HCT116 (cell line): ENCODE measurements around the gene TASL.

Source experiments
- FOSL1 ChIP-seq: IDR thresholded peaks from 2 replicates; pipeline ENCODE4 v1.6.1; 2012; ENCODE audit warnings: low read depth
- TF ChIP-seq, protein P1 (sequence below), 3 experiments: fragments of 200-600 bp in 1 of 3; sonication (generic) in 1 of 3; IDR thresholded peaks in 2 of 3; conservative IDR thresholded peaks in 1 of 3; 2 replicates each; pipeline ENCODE4 v1.5.1; 2012 to 2017; ENCODE audit warnings: low read depth in 2 of 3, low read length in 2 of 3, antibody characterized with exemption in 1 of 3, borderline replicate concordance in 1 of 3, control low read depth in 1 of 3, mild to moderate bottlenecking in 1 of 3, mixed read lengths in 1 of 3, mixed run types in 1 of 3, moderate library complexity in 1 of 3; ENCODE audit not compliant: insufficient read depth in 1 of 3

DNA sequence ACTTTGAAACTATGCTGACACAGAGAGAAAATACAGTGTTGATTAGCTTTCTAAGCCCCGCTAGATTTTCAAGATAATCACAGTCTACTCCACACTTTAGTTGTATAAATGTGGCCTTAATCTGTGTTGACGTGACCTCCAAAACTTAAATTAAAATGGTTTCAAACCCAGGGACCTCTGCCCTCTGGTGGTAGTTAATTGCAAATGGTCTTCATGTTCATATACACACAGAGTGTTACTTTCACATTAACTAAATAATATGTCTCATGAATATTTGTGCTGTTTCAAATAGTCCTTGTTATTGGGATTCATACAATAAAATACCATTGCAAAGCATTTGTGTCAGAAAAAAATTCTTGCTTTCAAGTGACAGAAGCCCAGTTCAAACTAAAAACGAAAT, 64.3 kb downstream of the TASL start:
- TF ChIP-seq, protein P1, sequence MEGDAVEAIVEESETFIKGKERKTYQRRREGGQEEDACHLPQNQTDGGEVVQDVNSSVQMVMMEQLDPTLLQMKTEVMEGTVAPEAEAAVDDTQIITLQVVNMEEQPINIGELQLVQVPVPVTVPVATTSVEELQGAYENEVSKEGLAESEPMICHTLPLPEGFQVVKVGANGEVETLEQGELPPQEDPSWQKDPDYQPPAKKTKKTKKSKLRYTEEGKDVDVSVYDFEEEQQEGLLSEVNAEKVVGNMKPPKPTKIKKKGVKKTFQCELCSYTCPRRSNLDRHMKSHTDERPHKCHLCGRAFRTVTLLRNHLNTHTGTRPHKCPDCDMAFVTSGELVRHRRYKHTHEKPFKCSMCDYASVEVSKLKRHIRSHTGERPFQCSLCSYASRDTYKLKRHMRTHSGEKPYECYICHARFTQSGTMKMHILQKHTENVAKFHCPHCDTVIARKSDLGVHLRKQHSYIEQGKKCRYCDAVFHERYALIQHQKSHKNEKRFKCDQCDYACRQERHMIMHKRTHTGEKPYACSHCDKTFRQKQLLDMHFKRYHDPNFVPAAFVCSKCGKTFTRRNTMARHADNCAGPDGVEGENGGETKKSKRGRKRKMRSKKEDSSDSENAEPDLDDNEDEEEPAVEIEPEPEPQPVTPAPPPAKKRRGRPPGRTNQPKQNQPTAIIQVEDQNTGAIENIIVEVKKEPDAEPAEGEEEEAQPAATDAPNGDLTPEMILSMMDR (IDR thresholded peaks at IDR 0.05 in 2 of 3, conservative IDR thresholded peaks at IDR 0.05 in 1 of 3; ENCODE audit: borderline replicate concordance in 1 of 3, insufficient read depth in 1 of 3, low read depth in 2 of 3, low read length in 2 of 3), result peak; percentile 15 to 57 (median 36); a peak in 4 of 6 replicates
- TF ChIP-seq FOSL1, result no peak
